Measurements from ENCODE around the gene KCNK3. TPM values are rescaled to one million over a fixed set of nuclear protein-coding genes. Genes with fewer than 3 reads are reported as not detected.

KCNK3 gene
- total RNA-seq, 1 donor from 2014 or later = not detected

DNA sequence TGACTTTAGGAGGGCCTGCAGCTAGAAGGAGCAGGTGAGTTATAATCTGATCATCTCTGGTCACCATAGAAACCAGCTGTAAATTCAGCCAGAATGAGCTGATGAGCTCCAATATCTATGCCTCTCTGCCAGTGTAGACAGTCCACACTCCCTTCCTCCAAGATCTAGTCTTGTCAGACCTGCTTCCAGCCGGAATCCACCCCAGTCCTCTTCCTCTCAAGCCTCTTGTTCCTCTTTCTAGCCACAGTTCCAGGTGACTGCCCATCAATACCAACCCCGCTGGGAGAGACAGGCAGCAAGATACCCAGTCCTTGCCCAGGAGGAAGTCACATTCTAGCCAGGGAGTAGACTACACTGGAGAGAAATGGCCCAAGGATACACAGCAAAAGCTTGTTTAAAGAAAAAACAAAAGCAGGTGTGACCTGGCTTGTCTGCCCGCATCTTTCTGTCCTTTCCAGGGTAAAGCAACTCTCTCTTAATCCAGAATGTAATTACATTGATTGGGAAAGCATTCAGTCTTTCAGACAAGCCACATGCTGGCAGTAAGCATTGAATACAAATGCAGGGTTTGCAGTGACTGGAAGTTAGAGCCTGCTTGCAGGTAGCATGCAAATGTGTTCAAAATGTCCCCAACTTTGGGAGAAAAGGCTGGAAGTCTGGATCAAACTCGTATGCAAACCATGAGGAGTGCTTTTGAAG lies 62.6 kb downstream of the KCNK3 start:
- intact Hi-C loops (cut with micrococcal nuclease) = no loop called here

DNA sequence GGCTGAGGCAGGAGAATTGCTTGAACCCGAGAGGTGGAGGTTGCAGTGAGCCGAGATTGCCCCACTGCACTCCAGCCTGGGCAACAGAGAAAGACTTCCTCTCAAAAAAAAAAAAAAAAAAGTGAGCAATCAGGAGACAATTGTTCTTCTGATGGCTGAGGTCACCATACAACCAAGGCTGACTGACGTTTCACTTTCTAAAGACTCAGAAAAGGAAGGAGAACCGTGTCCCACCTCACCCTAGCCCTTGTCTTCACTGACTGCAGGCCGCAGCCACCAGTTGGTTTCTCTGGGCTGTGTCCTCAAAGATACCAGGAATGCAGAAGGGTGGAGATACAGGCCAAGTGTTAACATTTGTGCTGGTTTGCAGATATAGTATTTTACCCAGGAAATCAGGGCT lies 63.8 kb downstream of the KCNK3 start:
- intact Hi-C loops (cut with micrococcal nuclease) = no loop called here

DNA sequence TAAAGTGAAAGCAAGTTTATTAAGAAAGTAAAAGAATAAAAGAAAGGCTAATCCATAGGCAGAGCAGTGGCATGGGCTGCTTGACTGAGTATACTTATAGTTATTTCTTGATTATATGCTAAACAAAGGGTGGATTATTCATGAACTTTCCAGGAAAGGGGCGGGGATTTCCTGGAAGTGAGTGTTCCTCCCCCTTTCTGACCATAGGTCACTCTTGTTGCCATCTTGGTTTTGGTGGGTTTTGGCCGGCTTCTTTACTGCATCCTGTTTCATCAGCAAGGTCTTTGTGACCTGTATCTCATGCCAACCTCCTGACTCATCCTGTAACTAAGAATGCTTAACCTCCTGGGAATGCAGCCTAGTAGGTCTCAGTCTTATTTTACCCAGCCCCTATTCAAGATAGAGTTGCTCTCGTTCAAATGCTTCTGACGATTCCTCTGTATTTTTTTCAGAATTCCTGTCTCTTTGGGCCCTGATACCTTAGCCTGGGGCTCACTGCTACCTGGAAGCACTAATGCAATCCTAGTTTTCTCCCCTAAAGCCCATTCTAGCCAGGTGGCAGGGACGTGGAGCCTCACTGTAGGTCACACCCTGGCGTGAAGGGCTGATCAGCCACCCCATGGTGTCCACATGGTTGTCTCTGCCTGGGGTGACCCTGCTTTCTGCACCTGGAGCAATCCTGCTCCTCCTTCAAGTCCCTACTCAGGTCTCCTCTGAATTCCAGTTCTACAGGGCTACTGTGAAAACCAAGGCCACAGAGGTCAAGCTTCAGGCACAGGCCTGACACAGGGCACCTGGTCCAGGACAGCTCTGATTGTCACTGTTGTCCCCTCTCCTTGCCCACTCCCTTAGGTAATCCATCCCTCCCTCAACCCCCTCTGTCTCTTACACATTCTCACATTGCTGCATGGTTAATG lies 65.6 kb downstream of the KCNK3 start:
- intact Hi-C loops (cut with micrococcal nuclease) = no loop called here

DNA sequence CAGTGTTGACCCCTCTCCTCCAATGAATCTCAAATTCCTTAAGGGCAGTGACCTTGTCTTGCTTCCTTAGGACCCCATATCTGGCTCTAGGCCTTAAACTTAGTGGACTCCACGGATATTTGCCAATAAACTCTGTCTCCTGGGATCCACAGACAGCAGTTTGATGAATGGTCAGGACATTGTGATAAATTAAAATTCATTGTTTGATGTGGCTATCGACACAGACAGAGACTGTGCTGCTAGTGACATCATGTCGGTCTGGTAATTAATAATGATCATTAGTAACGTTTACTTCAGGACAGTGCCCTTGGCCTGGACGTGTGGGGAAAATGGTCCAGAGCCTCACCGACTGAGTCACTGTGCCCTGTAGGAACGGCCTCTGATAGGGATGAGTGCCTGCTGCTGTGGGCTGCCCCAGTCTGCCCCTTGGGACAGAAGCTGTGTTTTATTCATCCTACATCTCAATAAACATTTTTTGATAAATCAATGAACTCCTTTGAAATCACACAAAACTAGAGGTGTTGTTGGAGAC lies 66.3 kb downstream of the KCNK3 start:
- intact Hi-C loops (cut with micrococcal nuclease) = no loop called here

DNA sequence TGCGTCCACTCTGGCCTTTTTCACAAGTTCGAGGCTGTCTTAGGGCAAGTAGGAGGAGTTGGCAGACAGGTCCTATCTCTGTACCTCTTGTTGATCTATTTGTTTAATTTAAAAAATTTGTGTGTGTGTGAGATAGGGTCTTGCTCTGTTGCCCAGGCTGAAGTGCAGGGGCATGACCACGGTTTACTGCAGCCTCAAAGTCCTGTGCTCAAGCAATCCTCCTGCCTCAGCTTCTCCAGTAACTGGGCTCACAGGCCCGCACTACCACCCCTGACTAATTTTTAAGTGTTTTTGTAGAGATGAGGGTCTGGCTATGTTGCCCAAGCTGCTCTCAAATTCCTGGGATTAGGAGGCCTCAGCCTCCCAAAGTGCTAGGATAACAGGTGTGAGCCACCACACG lies 67.3 kb downstream of the KCNK3 start:
- intact Hi-C loops (cut with micrococcal nuclease) = loop anchor here (10.0 kb wide), 1 partner anchor 1165 kb away; no protein-coding TSS in a partner anchor

DNA sequence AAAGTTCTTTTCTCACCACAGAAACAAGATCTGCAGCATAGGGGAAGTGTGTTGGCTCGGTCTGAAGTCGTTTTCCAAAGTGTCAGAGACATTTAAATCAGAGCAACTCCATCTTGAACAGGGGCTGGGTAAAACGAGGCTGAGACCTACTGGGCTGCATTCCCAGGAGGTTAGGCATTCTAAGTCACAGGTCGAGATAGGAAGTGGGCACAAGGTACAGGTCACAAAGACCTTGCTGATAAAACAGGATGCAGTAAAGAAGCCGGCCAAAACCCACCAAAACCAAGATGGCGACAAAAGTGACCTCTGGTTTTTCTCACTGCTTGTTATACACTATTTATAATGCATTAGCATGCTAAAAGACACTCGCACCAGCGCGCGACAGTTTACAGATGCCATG lies 68.5 kb downstream of the KCNK3 start:
- intact Hi-C loops (cut with micrococcal nuclease) = loop anchor here (10.0 kb wide), 1 partner anchor 1166 kb away; no protein-coding TSS in a partner anchor

DNA sequence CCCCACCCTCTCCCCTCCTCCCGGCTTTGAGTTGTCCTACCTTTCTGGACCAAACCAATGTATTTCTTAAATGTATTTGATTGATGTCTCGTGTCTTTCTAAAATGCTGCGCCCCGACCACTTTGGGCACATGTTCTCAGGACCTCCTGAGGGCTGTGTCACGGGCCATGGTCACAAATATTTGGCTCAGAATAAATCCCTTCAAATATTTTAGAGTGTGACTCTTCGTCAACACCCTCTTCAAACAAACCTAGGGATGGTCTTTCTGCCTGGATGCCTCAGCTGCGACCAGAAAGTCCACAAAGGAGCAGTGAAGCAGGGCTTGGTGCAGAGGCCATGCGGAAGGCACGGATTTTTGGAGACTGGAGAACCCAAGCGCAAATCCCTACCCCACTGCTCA lies 70.5 kb downstream of the KCNK3 start:
- intact Hi-C loops (cut with micrococcal nuclease) = loop anchor here (10.0 kb wide), 1 partner anchor 1168 kb away; no protein-coding TSS in a partner anchor

DNA sequence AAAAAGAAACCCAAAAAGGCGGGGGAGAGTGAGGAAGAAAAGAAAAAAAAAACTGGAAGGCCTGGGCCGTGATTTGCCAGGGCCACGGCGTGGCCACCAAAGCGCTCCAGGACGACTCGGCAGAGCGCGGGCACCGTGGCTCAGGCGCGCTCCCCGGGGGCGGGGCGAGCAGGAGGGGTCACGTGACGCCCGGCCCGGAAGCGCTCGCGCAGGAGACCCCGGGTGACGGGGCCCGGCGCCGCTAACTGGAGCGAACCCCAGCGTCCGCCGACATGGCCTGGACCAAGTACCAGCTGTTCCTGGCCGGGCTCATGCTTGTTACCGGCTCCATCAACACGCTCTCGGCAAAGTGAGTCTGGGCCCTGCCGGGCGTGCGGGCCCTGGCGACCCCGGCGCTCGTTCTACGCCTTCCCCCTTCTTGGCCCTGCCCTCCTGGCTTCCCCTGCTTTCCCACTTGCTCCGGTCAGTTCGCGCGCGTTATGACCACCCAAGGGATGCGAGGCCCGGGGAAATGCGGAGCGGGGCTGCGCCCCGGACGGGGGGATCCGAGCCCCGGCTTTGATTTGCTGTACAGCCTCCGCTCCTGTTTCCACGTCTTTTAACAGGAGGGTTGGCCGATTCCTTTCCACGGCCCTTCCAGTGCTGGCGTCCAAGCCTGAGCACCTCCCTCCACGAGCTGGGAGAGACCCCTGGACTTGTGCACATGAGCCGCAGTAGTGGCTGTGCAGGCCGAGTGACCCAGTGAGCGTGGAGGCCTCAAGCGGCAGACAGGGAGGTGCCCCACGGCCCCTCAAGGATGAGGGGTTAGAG lies 71.8 kb downstream of the KCNK3 start, which contains the start of gene SLC35F6:
TSS of gene SLC35F6 (plus strand) at position 207 of the 810 bp plus-strand sequence. CDS start at position 273, 66 bp downstream.
- intact Hi-C loops (cut with micrococcal nuclease) = loop anchor here (1.0 to 10.0 kb wide), 5 partner anchors 8 to 1169 kb away; partner anchors contain the start of genes ADGRF3, AGBL5 and SELENOI

DNA sequence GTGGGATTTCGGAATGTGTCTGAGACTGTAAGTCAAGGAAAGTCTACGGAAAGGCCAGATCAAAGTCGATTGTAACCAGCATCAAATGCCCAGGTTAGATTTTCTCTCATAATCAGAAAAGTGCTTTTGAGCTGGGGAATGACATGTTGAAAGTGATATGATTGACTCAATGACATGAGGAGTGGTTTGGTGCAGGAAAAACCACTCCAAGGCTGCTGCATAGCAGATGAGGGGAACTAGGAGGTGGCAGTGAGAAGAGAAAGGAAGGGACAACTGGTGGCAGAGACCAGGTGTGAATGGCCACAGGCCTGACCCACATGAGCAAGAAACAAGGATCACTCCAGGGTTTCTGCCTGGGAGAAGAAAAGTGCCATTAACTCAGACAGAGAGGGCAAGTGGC lies 72.4 kb downstream of the KCNK3 start:
- intact Hi-C loops (cut with micrococcal nuclease) = loop anchor here (1.0 to 10.0 kb wide), 5 partner anchors 7 to 1170 kb away; partner anchors contain the start of genes ADGRF3, AGBL5 and SELENOI

DNA sequence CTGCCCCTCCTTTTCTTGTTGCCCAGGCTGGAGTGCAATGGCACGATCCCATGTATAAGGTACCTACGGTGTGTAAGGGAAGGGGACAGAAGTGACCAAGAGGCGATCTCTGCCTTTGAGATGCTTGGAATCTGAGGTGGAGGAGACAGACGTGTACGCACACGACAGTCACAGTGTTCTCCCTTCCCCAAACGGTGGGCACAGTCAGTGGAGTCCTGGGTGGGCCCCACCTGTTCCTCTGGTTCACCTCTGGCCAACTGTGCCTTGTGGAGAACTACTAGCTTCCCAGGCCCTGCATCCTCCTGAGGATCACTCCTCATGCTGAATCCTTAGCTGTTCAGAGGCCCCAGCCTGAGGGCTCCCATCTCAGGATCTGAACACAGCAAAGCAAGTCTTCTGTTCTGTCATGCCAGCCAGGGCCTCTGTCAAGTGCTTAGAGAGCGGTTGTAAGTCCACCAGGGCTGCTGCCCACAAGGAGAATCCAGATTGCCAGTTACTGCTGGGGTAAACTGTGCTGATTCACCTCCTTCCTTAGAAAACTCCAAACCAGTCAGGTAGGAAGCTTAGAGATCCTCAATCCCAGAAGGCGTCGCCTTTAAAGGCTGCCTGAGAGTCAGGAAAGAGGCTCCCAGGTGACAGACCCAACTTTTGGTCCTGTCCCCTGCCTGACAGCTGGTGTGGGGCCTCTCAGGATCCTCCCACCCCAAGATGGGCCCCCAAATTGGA lies 73.1 kb downstream of the KCNK3 start:
- intact Hi-C loops (cut with micrococcal nuclease) = loop anchor here (10.0 kb wide), 1 partner anchor 1171 kb away; no protein-coding TSS in a partner anchor

DNA sequence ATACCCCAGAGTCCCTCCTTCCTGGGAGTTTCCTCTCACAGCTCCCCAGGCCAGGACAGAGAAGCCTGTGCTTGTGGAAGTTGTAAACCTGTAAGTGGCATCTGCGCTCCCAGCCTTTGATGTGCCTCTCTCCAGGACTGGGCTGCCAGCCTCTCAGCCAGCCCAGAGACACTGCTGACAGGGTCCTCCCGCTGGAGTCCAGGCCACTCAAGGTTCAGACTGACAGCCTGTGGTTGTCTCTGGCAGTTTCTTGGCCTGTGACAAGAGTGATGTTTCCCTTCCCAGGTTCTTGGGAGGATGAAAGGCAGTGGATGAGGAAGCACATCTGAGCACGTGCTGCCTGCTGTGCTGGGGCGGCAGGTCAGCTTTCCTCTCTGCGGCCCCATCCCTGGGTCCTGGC lies 74.6 kb downstream of the KCNK3 start:
- intact Hi-C loops (cut with micrococcal nuclease) = loop anchor here (10.0 kb wide), 1 partner anchor 1172 kb away; no protein-coding TSS in a partner anchor

DNA sequence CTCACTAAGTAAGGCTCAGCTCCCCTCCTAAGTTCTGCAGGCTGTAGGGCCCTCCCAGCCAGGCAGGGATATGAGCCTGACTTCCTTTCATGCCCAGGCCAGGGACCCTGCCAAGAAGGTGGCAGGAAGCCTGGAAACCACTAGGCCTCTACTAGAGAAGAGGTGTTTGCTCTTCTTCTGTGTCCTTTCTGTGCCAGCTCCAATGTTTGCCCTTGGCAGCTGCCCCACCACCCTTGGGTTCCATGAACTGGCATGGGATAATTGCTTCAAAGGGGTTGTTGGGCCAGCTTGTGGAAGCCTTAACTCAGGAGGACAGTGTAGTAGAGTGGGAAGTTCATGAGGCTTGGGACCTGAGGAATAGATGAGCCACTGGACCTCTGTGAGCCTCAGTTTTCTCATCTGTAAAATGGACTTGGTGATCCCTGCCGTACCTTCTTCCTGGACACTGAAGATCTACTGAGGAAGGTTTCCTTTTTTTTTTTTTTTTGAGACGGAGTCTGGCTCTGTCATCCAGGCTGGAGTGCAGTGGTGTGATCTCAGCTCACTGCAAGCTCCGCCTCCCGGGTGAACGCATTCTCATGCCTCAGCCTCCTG lies 75.5 kb downstream of the KCNK3 start:
- intact Hi-C loops (cut with micrococcal nuclease) = loop anchor here (10.0 kb wide), 1 partner anchor 1173 kb away; no protein-coding TSS in a partner anchor

DNA sequence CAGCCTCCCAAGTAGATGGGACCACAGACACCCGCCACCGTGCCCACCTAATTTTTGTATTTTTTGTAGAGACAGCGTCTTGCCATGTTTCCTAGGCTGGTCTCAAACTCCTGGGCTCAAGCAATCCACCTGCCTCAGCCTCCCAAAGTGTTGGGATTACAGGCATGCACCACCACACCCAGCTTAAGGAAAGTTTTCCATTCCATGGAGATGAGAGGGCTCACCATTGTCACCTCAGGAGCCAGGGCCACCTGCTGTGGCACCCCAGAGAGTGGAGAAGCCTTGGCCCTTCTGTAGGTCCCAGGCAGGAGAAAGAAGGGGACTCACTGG lies 76.2 kb downstream of the KCNK3 start:
- intact Hi-C loops (cut with micrococcal nuclease) = loop anchor here (10.0 kb wide), 1 partner anchor 1174 kb away; no protein-coding TSS in a partner anchor

DNA sequence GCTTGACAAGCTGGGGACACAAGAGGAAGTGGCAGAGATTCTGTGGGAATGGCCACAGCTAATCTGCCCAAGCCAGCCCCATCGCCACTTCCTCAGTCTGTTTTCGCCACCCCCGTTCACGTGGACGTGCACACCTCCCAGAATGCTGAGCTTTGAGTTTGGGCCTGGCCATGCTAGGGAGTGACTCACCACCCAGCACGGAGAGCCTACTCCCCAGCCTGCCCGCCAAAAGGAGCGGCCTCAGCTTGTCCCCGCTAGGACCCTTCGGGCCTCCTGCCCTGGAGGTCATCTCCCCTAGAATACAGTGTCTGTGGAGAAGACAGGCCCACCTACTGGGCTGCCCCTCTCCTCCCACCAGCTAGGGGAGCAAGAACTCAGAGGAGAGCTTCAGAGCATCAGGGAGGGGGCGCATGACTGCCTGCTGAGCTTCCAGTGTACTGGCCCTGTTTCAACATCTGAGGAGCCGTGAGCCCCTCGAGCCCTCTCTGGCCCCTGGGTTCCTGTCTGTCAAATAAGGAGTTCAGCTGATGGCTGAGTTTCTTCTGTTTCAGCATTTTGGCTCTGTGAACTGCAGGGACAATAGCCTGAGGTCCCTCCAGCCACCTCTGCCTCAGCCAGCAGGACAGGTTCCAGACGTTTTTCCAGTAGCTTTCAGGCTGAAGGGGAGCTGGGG lies 76.7 kb downstream of the KCNK3 start:
- intact Hi-C loops (cut with micrococcal nuclease) = loop anchor here (10.0 kb wide), 1 partner anchor 1174 kb away; no protein-coding TSS in a partner anchor

DNA sequence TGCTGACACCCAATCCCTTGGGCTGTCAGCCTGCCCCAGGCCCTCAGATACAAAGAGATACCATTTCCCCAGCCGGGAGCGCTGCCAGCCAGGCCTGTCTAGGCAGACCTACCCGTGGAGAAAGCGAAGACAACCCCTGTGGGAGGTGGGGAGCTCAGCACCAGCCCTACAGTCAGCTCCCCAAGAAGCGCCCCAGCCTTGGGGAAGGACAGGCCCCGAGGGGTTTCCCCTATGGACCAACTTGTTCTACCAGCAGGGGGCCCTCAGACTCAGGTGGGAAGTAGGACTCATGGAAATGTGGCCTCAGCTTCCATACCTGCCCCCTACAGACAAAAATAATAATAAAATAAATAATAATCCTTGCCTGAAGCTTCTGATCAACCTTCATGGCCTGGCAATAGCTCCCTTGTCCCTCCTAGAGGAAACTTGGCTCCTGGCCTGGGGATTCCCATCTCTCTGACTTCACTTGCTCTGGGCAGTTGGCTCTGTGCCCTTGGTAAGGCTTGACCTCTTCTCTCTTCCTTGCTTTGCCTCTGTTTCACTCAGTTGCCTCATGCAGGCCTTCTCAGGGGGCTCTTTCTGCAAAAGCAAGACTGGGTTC lies 78.6 kb downstream of the KCNK3 start:
- intact Hi-C loops (cut with micrococcal nuclease) = no loop called here

DNA sequence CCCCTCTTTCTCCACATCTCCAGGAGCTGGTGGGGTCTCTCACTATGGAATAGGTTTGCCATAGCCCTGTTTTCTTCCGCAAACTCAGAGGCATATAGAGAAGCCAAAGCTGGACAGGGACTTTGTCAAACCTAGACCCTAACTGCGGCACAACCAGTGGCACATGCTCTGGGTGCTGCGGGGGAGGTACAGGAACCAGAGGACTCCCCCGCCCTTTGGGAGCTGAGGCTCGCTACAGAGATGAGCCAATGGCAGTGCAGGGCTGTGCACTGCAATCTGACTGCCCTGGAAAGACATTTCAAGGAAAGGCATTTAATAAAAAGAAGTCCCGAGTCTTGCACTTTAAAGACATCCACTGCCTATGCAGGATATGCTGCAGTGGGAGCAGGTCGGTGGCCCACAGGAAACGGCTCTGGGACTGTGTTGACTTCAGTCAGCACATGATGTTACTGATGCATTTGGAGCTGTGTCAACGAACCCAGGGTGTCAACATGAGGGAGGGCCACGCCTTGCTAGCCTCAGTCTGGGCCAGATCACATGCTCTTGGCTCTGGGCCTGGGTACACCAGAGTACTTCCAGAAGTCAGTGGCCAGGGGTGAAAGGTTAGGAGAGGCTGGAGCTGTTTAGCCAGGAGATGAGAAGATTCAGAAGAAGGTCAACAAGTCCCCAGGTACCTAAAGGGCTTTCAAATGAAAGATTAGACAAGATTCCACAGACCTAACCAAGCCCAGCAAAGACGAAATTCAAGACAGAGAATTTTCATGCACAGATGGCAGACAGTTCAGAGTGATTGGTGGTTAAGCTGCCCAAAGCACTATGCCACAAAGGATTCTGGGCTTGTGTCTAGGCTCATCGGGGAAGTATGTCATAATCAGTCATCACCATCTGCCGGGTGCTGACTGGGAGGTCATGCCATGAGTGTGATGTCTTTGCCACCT lies 79.8 kb downstream of the KCNK3 start:
- intact Hi-C loops (cut with micrococcal nuclease) = loop anchor here (1.0 kb wide), 2 partner anchors 8 to 13 kb away; partner anchors contain the start of gene SLC35F6

DNA sequence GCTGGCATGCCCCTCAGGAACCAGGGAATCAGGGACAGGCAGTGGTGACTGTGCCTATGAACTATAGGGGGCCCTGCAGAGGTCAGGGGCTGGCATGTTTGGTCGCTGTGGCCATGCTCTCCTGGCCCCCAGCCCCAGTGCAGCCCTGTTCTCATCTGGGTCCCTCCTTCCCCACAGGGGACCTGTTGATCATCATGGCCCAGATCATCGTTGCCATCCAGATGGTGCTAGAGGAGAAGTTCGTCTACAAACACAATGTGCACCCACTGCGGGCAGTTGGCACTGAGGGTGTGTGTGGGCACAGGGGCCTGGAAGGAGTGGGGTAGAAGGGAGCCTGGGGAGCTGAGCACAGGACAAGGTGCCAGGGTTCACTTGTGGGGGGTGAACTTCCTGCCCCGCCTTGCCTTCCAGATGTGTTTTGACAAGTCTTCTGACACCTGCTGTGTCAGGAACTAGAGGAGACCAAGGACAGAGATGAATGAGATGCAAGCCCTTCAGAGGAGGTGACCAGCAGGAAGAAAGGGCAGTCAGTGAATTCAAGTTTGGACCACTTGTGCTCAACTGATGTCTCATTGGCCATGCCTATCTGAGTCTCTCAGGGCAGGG lies 83.8 kb downstream of the KCNK3 start:
- intact Hi-C loops (cut with micrococcal nuclease) = no loop called here

Measured in T-helper 1 cell treated with Interleukin-12 subunit alpha and Interleukin-12 subunit beta and Interleukin-4 antibody, amounts not matched to agents 30 ng/mL and 1 ng/mL, for 36 hours (primary cell).